Thyroid gland (tissue), 4 donors: ENCODE results near the gene LUC7L.

Experiments used
- CTCF ChIP-seq, 6 experiments: fragments of 200-600 bp in 3 of 6; fragments of 450-650 bp in 3 of 6; sonication (generic) in 3 of 6; IDR thresholded peaks; one replicate each; pipeline ENCODE4 v1.5.1; 2016 to 2019; ENCODE audit warnings: antibody characterized with exemption in 6 of 6, mild to moderate bottlenecking in 2 of 6, inconsistent platforms in 1 of 6, moderate library complexity in 1 of 6
- POLR2A ChIP-seq, 2 donors: fragments of 450-650 bp; IDR thresholded peaks; one replicate each; pipeline ENCODE4 v1.6.1; 2017; ENCODE audit warnings: antibody characterized with exemption in 2 of 2, mild to moderate bottlenecking in 2 of 2, moderate library complexity in 1 of 2

GRCh38 chr16:183005-183404 lies 46.2 kb downstream of the LUC7L start:
- no peak for TF ChIP-seq POLR2A (IDR thresholded peaks at IDR 0.05)
- no peak for TF ChIP-seq CTCF (IDR thresholded peaks at IDR 0.05)
